ENCODE measurements around the gene CLTCL1. TPM values are rescaled to one million over a fixed set of nuclear protein-coding genes. Genes with fewer than 3 reads are reported as not detected.
A peak's percentile ranks its signal among the peaks of the same experiment; 100 is the strongest.

The CLTCL1 gene
- total RNA-seq, 4 donors from 2014 or later: 5.7 to 11.7 (median 8.4) TPM

DNA sequence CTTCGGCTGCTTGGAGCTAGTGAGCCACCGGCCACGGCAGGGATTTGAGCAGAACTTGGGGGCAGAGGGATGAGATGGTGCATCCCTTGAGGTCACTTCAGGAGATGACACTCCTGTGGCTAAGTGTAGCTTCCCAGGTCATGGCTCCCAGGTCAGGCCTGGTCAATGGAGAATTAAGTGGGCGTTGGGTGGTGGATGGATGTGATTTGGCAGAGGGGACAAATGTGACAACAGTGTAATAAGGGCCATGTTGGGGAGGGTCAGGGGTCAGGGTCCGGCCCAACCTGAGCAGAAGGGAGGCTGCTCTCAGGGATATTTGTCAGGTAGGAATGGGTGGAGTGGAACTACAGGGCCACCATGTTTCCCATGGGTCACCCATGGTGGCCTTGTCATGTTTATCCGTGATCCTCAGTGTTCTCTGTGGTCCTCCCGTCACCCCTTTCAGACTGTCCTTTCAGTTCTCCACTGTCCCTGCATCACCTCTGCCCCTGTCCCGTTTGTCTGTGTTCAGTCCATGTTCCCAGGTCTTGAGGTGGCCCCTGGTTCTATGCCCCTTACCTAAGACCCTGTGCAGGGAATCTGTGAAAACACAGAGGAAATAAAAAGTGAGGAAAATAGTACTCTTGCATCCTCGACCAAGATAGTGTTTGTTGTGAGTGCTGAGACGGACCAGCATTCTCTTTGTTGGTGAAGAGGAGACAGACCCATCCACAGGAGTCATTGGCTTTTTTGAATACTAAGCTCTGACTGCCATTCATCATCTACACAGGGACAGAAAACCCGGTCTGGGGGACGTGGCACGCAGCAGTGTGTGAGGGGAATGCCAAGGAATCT lies 119.1 kb downstream of the CLTCL1 start:
- no peak for ATAC-seq
- H3K36me3 ChIP-seq: peaks cover 0 to 10% of the 10 kb centered on the region in 2 donors
- H3K27me3 ChIP-seq: peaks cover 24% of the 10 kb centered on the region
- H3K4me1 ChIP-seq: peaks cover 0 to 78% (median 52%) of the 10 kb centered on the region in 3 donors
- no peak for TF ChIP-seq POLR2AphosphoS5 (IDR thresholded peaks at IDR 0.05)
- TF ChIP-seq EP300 (IDR thresholded peaks at IDR 0.05): no peak
- no peak for TF ChIP-seq POLR2A (IDR thresholded peaks at IDR 0.05)
- TF ChIP-seq, protein P1, sequence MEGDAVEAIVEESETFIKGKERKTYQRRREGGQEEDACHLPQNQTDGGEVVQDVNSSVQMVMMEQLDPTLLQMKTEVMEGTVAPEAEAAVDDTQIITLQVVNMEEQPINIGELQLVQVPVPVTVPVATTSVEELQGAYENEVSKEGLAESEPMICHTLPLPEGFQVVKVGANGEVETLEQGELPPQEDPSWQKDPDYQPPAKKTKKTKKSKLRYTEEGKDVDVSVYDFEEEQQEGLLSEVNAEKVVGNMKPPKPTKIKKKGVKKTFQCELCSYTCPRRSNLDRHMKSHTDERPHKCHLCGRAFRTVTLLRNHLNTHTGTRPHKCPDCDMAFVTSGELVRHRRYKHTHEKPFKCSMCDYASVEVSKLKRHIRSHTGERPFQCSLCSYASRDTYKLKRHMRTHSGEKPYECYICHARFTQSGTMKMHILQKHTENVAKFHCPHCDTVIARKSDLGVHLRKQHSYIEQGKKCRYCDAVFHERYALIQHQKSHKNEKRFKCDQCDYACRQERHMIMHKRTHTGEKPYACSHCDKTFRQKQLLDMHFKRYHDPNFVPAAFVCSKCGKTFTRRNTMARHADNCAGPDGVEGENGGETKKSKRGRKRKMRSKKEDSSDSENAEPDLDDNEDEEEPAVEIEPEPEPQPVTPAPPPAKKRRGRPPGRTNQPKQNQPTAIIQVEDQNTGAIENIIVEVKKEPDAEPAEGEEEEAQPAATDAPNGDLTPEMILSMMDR (IDR thresholded peaks at IDR 0.05): no peak
- peak overlapping the region; percentile 67 to 92 (median 88) for H3K27ac ChIP-seq
- H3K4me3 ChIP-seq: peak overlapping the region; percentile 71 to 99
- H3K9me3 ChIP-seq: no peaks in the 10 kb centered on the region
- WGBS, 2 donors (ENCODE audit: low coverage in 1 of 2): 32 to 54% methylated on average over 5 to 13 of the region's 13 CpGs

DNA sequence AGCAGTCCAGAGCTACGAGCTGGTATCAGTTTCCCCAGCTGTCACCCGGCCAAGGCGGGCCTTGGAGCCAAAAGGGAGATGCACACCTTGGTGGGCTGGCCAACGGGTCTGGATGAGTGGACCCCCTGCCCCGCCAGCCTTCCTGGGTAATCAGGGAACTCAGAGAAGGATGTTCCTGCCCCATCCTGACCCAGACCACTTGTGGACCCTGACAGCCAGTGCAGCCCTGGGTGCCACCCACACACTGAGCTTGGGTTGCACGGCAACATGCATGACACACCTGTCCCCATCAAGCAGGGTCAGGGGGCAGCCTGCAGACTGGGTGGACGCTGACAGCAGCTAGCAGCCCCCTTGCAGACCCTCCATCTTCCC lies 121.6 kb downstream of the CLTCL1 start:
- no peak for TF ChIP-seq EP300 (IDR thresholded peaks at IDR 0.05)
- TF ChIP-seq POLR2A (IDR thresholded peaks at IDR 0.05): no peak
- TF ChIP-seq, protein P1 (IDR thresholded peaks at IDR 0.05): no peak
- TF ChIP-seq POLR2AphosphoS5 (IDR thresholded peaks at IDR 0.05): no peak
- H3K27ac ChIP-seq: no peak overlapping the region

DNA sequence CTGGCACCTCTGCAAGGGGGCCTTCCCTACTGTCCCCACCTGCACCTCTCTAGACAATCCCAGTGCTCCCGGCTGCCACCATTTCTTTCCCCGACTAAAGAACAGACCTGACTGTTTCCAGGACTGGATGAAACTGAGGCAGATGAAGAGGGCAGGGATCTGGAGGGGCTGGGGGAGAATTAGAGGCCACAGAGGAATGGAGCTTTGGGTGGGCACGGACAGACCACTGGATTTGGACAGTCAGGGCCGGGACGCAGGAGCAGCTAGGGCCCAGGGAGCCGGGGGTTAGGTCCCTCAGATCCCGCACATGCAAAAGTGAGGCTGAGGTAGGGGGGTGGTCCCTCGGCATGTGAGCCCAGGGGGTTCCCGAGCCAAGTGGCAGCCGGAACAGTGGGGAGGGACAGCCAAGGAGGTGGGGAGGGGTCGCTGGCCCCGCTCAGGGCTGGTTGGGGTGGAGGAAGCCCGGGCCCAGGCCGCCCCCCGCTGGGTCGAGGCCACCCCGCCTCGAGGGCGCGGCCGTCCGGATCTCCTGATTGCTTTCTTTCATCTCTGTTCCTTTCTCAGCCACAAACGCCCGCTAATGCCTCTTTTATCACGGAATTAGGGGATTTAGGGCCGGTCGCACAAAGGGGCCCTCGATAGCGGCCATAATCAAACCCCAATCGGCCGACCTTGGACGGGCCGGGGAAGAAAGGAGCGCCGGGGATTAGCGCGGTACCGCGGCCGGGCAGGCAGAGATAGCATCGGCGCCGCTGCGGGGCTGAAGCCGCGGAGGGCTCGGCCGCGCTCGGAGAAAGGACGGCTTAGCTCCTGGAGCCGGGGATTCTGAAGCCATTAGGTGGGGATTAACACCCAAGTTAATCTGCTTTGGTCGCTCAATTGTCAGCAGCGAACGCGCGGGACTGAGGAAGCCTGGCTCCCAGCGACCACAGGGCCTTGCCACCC lies 122.2 kb downstream of the CLTCL1 start:
- Histone ChIP-seq H3K36me3 (no peaks in the 10 kb centered on the region), H3K9me3 (peaks cover 0 to 5% (median 0%) of the 10 kb centered on the region in 3 donors), H3K4me1 (peaks cover 0 to 48% (median 36%) of the 10 kb centered on the region in 3 donors), H3K27ac (peak overlapping the region in 1 of 4 donors; percentile 38), H3K4me3 (peak overlapping the region in 1 of 2 donors; percentile 39), H3K27me3 (peaks cover 55% of the 10 kb centered on the region)
- 2 to 12% methylated on average over 22 to 25 of the region's 58 CpGs for WGBS, 2 donors (ENCODE audit: low coverage in 1 of 2)
- TF ChIP-seq POLR2A (IDR thresholded peaks at IDR 0.05) (peak in 1 of 2 donors; percentile 6), EP300 (IDR thresholded peaks at IDR 0.05) (no peak)
- no peak for ATAC-seq

More for the DNA sequence above, 121.6 kb downstream of the CLTCL1 start:
- 60% methylated on average over 1 of the region's 7 CpGs; no CpG with 5 or more reads in 1 of the 2 donors for WGBS, 2 donors (ENCODE audit: low coverage in 1 of 2)
- H3K27me3 ChIP-seq: peaks cover 48% of the 10 kb centered on the region
- no peaks in the 10 kb centered on the region for H3K9me3 ChIP-seq
- ATAC-seq: no peak
- no peak overlapping the region for H3K4me3 ChIP-seq
- H3K36me3 ChIP-seq: no peaks in the 10 kb centered on the region
- H3K4me1 ChIP-seq: peaks cover 0 to 55% (median 42%) of the 10 kb centered on the region in 3 donors

DNA sequence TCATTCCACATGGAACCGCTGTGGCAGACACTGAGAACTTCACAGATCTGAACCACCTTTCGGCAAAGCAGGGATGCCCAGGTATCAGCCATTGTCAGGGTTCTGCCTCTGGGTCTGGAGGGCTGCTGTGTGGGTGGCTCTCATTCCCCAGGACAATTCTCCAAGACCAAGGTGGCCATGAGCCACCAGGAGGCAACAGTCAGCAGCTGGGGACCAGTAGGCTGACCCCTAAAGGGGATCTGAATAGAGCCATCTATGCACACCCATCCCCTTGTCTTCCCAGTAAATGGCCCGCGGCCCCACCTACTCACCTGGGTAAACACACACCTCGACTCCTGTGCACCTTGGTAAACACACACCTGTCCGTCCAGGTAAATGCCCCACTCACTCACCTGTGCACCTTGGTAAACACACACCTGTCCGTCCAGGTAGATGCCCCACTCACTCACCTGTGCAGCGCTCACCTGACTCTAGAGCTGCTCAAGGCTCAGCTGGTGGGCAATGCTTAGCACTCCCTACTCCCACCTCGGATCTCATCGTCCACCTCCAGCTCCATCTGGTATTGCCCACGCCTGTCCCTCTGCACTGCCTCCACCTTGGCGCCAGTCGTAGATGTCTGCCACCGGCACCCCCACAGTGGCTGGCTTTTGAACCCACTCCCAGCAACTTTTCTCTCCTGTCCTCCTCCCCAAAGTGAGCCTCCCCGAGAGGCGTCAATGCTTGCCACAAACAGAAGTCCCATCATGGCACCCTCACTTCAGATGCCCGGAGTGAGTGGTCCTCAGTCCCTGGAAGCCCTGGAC lies 123.2 kb downstream of the CLTCL1 start:
- WGBS, 2 donors (ENCODE audit: low coverage in 1 of 2): 73 to 94% methylated on average over 3 to 13 of the region's 17 CpGs
- ATAC-seq: no peak
- no peak for TF ChIP-seq POLR2A (IDR thresholded peaks at IDR 0.05)
- TF ChIP-seq EP300 (IDR thresholded peaks at IDR 0.05): no peak
- TF ChIP-seq POLR2AphosphoS5 (IDR thresholded peaks at IDR 0.05): no peak
- TF ChIP-seq, protein P1 (IDR thresholded peaks at IDR 0.05): no peak
- no peaks in the 10 kb centered on the region for H3K36me3 ChIP-seq
- no peak overlapping the region for H3K27ac ChIP-seq
- peaks cover 0 to 39% (median 28%) of the 10 kb centered on the region in 3 donors for H3K4me1 ChIP-seq
- peaks cover 0 to 6% (median 0%) of the 10 kb centered on the region in 3 donors for H3K9me3 ChIP-seq
- H3K27me3 ChIP-seq: peaks cover 65% of the 10 kb centered on the region
- no peak overlapping the region for H3K4me3 ChIP-seq
